GM19099 (cell line): Measurements from ENCODE around the gene SMIM17.

ENCODE experiments used
- POLR2A ChIP-seq: IDR thresholded peaks from 3 replicates; pipeline ENCODE4 v1.6.1; 2011; ENCODE audit warnings: low read depth; ENCODE audit not compliant: insufficient read length; ENCODE audit errors: extremely low read depth

Gene SMIM17

GRCh38 chr19:56683116-56683515 lies 40.2 kb downstream of the SMIM17 start:
- TF ChIP-seq POLR2A = no peak

- no peak for TF ChIP-seq POLR2A
Observed at GRCh38 chr19:56687031-56687430, 44.1 kb downstream of the SMIM17 start.

GRCh38 chr19:56689198-56689597 lies 46.2 kb downstream of the SMIM17 start:
- no peak for TF ChIP-seq POLR2A

GRCh38 chr19:56690670-56691069 lies 47.7 kb downstream of the SMIM17 start:
- TF ChIP-seq POLR2A = no peak

- TF ChIP-seq POLR2A = no peak
Observed at GRCh38 chr19:56692206-56692895, 49.4 kb downstream of the SMIM17 start.

GRCh38 chr19:56699552-56699951 lies 56.6 kb downstream of the SMIM17 start:
- no peak for TF ChIP-seq POLR2A

GRCh38 chr19:56701895-56702294 lies 58.9 kb downstream of the SMIM17 start:
- no peak for TF ChIP-seq POLR2A

- no peak for TF ChIP-seq POLR2A
Observed at GRCh38 chr19:56705939-56706338, 63.0 kb downstream of the SMIM17 start.
